CD4-positive, alpha-beta T cell treated with Interleukin-4 for 4 hours (primary cell): Measurements from ENCODE around the gene CYB5D1.
A peak's percentile ranks its signal among the peaks of the same experiment; 100 is the strongest.

Experiments used
- DNase-seq: peaks from one replicate; pipeline ENCODE4 v3.0.0-alpha.2; 2020

Gene CYB5D1

DNA sequence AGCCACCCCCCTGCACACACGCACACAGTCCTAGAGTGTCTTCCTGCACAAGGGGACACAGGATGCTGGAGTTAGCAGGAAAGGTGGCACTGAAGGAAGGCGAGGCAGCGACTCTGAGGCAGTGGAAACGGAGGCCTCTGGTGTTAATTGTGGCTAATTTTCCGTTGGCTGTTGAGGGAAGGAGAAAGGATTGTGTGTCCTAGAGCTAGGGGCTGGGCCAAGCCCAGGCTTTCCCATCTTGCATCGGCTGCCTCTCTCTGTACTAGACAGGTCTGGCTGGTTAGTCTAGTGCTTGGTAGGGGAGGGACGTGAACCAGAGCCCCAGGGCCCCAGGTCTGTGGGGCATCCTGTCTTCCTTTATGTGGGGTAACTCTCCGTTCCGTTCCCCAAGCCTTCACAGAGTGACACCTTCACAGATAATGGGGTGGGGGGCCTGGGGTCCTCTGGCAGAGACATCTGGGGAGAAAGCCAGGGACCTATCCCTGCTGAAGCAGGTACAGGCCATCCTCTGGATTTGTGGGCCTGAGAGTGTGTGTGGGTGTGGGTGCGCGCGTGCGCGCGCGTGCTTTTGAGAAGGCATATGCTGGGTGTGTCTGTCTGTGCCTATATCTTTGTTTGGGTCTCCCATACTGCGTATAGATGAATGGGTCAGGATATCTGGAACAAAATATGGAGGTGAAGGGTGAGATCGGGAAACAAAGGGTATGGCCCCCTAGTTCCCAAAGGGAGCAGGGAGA, 30.5 kb downstream of the CYB5D1 start, which contains the start of gene CHD3:
Gene CHD3 (plus strand): TSS at position 606 of the 737 bp plus-strand sequence. CDS start 212 bp downstream, outside the sequence.
- peak; percentile 34 for DNase-seq

DNA sequence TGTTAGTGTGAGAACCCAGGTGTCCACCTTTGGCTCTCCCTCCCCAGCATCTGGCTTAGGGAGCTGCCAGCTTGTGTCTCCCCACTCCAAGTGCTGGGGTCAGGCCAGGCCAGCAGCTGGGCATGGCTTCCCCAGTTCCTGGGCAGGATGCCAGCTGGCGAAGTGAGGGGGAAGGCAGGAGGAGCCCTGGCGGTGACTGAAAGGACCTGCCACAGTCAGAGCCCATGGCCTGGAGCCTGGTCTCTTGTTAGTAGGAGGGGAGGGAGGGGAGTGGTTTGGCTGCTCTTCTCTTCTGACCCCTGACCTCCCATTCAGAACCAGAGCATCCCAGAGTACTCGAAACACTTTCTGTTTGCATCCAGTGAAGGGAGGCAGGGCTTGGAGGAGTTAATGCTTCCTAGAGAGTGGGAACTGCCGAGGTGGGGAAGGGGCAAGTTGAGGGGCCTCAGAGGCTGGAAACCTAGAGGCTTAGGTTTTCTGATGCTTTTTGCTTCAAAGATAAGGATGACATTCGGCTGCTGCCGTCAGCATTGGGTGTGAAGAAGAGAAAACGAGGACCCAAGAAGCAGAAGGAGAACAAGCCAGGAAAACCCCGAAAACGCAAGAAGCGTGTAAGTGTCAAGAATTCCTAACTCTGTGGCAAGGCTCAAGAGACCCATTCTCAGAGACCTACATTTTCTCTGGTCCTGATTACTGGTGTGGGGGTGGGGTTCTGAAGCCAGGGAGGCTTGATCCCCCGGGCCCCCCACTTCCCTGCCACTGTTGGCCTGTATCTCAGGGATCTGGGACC, 31.6 kb downstream of the CYB5D1 start:
- DNase-seq, result peak; percentile 14

DNA sequence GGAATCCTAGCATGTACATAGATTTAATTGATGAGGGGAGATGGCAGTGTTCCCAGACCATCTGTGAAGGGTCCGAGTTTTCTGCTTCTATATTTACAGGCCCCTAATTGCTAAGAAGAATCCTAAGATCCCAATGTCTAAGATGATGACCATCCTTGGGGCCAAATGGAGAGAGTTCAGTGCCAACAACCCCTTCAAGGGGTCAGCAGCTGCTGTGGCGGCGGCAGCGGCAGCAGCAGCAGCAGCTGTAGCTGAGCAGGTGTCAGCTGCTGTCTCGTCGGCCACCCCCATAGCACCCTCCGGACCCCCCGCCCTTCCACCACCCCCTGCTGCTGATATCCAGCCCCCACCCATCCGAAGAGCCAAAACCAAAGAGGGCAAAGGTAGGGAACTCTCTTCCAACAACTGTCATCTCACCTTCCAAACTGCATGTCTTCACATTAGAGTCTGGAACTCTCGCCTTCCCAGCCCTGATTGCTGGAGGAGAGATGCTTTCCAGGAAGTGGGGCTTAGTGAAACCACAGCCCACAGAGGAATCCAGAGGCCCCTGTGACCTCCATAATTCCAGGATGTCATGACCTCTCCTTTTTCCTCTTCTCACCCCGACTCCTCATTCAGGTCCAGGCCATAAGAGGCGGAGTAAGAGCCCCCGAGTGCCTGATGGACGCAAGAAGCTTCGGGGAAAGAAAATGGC, 35.5 kb downstream of the CYB5D1 start:
- DNase-seq, result no peak

DNA sequence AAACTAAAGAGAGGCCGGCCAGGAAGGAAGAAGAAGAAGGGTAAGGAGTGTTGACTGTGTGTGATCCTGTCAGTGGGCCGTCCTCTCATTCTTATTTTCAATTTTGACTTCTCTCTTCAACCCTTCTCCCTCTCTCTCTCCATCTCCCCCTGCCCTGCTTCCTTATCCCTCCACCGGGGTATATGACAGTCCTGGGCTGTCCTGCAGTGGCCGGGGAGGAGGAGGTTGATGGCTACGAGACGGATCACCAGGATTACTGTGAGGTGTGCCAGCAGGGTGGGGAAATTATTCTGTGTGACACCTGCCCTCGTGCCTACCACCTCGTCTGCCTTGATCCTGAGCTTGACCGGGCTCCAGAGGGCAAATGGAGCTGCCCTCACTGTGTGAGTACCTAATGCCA, 36.4 kb downstream of the CYB5D1 start:
- DNase-seq, result no peak

DNA sequence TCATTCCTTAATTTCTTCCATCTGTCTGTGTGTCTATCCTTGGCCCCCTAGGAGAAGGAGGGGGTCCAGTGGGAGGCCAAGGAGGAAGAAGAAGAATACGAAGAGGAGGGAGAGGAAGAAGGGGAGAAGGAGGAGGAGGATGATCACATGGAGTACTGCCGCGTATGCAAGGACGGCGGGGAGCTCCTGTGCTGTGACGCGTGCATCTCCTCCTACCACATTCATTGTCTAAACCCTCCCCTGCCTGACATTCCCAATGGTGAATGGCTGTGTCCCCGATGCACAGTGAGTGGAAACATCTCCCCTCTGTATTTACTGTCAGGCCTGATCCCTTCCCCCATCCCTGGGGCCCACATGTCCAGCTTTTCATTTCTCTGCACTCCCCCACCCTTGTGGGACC, 37.1 kb downstream of the CYB5D1 start:
- no peak for DNase-seq

DNA sequence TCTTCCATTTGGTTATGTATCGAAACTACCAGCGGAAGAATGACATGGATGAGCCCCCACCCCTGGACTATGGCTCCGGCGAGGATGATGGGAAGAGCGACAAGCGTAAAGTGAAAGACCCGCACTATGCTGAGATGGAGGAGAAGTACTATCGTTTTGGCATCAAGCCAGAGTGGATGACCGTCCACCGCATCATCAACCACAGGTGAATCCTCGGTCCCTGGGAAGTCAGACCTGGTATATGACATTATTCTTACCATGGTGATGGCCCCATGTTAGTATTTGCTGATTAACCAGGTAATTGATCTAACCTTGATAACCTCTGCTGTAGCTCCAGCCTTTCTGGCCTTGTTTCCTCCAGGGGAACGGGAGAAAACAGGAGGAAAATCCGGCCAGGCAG, 39.3 kb downstream of the CYB5D1 start:
- DNase-seq, result no peak

DNA sequence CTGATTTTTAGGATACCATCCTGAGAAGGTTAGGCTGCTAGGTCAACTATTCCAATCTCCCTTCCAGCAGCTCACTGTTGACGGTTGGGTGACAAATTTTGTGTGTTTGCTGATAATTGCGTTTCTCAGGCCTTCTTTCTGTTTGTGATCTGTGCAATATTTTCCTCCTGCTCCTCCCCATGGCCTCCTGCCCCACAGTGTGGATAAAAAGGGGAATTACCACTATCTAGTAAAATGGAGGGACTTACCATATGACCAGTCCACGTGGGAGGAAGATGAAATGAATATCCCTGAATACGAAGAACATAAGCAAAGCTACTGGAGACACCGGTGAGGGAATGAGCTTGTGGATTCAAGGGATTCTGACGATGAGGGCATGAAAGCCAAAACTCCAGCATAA, 40.0 kb downstream of the CYB5D1 start:
- peak; percentile 32 for DNase-seq

DNA sequence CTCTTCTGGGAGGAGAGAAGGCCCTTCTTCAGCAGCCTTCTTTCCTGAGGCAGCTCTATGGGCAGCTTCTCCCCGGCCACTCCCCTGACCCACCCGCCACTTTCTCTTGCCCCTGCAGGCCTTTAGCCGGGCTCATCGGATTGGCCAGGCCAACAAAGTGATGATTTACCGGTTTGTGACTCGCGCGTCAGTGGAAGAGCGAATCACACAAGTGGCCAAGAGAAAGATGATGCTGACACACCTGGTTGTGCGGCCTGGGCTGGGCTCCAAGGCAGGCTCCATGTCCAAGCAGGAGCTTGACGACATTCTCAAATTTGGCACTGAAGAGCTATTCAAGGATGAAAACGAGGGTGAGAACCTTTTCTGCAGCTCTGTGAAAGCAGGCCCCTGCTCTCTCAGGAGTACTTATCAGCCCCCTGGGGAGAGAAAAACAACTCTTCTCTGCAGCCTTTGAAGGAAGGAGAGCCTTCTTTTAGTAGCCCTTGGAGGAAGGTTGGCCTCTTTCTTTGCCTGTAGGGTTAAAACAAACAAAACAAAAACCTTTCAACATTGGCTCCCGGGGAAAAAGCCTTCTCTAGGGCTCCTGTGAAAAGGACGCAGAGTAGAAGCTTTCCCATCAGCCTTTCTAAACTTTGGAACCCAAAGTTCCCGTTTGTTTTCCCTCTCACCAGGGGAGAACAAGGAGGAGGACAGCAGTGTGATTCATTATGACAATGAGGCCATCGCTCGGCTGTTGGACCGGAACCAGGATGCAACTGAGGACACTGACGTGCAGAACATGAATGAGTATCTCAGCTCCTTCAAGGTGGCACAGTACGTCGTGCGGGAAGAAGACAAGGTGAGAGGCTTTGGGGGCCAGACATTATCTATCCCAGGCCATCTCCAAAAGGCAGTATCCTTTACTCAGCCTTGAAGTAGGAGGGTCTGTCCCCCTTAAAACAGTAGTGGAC, 45.6 kb downstream of the CYB5D1 start:
- no peak for DNase-seq

DNA sequence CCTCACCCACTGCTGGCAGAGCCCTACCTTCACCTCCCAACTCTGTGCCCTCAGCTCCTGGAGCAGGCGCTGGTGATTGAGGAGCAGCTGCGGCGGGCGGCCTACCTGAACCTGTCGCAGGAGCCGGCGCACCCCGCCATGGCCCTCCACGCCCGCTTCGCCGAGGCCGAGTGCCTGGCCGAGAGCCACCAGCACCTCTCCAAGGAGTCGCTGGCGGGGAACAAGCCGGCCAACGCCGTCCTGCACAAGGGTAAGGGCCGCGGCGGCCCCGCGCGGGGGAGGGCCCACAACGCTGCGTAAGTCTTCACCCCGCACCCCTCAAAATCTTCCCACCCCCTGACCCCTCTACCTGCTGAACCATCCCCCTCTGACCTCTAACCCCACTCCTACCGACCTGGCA, 51.3 kb downstream of the CYB5D1 start:
- DNase-seq, result no peak

DNA sequence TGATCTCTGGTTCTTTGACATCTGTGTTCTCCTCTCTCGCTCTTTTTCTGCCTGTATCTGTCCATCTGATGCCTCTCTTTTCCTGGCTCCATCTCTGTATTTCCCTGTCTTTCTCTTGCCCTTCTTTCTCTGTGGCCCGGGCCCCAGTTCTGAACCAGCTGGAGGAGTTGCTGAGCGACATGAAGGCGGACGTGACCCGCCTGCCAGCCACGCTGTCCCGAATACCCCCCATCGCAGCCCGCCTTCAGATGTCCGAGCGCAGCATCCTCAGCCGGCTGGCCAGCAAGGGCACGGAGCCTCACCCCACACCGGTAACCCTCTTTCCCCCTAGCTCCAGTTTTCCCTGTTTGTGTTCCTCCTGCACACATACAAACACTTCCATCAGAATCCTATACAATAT, 52.5 kb downstream of the CYB5D1 start:
- DNase-seq, result no peak

DNA sequence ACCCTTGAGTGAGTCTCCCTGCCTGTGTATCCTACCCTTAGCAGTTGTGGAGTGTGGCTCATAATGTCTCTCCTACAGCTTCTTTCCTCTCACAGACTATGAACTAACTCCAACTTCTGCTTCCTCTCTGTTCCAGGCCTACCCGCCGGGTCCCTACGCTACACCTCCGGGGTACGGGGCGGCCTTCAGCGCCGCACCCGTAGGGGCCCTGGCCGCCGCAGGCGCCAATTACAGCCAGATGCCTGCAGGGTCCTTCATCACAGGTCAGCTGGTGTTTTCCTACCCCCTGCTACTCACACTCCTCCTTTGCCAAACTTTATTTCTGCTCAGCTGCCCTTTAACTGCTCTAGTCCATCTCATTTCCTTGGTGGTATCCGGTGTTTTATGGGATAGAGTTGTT, 52.9 kb downstream of the CYB5D1 start:
- no peak for DNase-seq

DNA sequence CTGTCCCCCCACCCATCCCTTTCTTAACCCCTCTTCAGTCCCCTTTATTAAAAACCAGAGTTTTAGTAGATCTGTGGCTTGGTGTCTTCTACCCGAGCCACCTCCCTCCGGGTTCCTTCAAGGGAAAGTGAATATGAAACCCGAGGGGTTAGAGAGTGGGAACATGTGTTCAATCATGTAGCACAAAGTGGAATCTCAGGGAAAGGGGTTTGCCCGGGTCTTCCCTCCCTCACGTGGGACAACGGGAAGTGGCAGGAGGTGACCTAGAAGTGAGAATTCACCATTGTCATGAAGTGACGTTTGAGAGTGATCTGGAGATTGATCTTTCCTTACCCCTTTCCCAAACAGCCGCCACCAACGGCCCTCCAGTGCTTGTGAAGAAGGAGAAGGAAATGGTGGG, 53.3 kb downstream of the CYB5D1 start:
- DNase-seq, result no peak
